HUES64 (cell line): ENCODE data around the gene LHFPL3. TPM values are rescaled to one million over a fixed set of nuclear protein-coding genes. Genes with fewer than 3 reads are reported as not detected.
"Not testable (repeated sequence)": the region's sequence is repeated elsewhere in the genome, so short reads cannot be mapped to it uniquely, and the experiment has no call there.

ENCODE experiments used
- H3K27ac ChIP-seq: 2 replicates; pipeline ENCODE4 v1.7.0; 2013; ENCODE audit warnings: low read depth, low read length, inconsistent platforms
- H3K27me3 ChIP-seq: 2 replicates; pipeline ENCODE4 v1.6.1; 2013; ENCODE audit warnings: mild to moderate bottlenecking, low read length; ENCODE audit not compliant: insufficient read depth
- H3K36me3 ChIP-seq: 2 replicates; pipeline ENCODE4 v1.6.1; 2013; ENCODE audit warnings: mild to moderate bottlenecking, low read length; ENCODE audit not compliant: insufficient read depth
- H3K4me1 ChIP-seq: 2 replicates; pipeline ENCODE4 v1.6.1; 2013; ENCODE audit warnings: mild to moderate bottlenecking, low read length, moderate library complexity; ENCODE audit not compliant: insufficient read depth
- H3K4me3 ChIP-seq: 2 replicates; pipeline ENCODE4 v1.5.1; 2013; ENCODE audit warnings: mild to moderate bottlenecking, low read length, moderate library complexity
- H3K9ac ChIP-seq: 2 replicates; pipeline ENCODE4 v1.6.1; 2013; ENCODE audit warnings: mild to moderate bottlenecking, low read depth, low read length
- H3K9me3 ChIP-seq: 2 replicates; pipeline ENCODE4 v1.6.1; 2013; ENCODE audit warnings: low read depth, low read length; ENCODE audit not compliant: insufficient read depth
- WGBS: fragments of 150-250, 120-280 bp; methylation state at CpG from one replicate; pipeline ENCODE4 v1.1.7; 2013; ENCODE audit warnings: missing lambda C conversion rate; 5-methylcytosine and 5-hydroxymethylcytosine counted together
- polyA plus RNA-seq, 2 experiments: library from polyadenylated mRNA; stranded (reverse); fragments of 50-300 nt; gene quantifications; one replicate each; pipeline ENCODE4 v1.2.3, GENCODE V29; 2013

The LHFPL3 gene
- 0.15 TPM for polyA plus RNA-seq (2013, experiment 1 of 2)
- polyA plus RNA-seq (2013, experiment 2 of 2), result 0.13 TPM

- Histone ChIP-seq H3K27ac (no peak within 1 kb of the TSS), H3K9ac (peak within 1 kb of the TSS; percentile 37; the same call in 1 of the 2 replicates), H3K4me1 (no peaks in the 10 kb centered on the region), H3K9me3 (no peaks in the 10 kb centered on the region), H3K36me3 (no peaks in the 10 kb centered on the region), H3K4me3 (peak within 1 kb of the TSS; percentile 56), H3K27me3 (peaks cover 94% of the 10 kb centered on the region)
- 1% methylated on average over 62 of the region's 62 CpGs for WGBS
Measured at GRCh38 chr7:104328296-104328969, at the start of gene LHFPL3. Gene LHFPL3, plus strand, starts transcription at chr7:104328603.

GRCh38 chr7:104281685-104282084, 46.7 kb upstream of the LHFPL3 start:
- H3K9ac ChIP-seq, H3K9me3 ChIP-seq, H3K36me3 ChIP-seq, H3K27ac ChIP-seq, H3K4me1 ChIP-seq, H3K4me3 ChIP-seq, H3K27me3 ChIP-seq: not testable (repeated sequence)
- WGBS, result 91% methylated on average over 1 of the region's 2 CpGs

DNA sequence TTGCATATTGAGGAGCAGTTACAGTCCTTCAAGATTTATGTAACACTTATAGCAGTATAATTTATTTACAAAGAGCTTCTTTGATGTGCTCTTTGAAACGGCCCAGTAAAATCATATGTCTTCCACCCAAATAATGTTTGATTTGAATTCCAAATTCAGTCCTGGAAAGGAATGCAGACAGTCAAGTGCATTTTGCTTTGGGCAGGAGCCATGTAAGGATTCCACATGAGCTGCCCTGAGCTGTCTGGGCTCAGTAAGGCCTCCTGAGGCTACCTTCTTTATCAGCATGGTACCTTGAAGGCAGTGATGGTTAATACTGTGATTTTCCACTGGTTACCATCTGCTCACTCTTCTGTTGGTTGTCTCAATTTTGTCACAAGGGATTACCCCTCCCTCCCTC, 41.6 kb upstream of the LHFPL3 start:
- H3K4me1 ChIP-seq, result no peaks in the 10 kb centered on the region
- no peaks in the 10 kb centered on the region for H3K36me3 ChIP-seq
- H3K27me3 ChIP-seq, result no peaks in the 10 kb centered on the region
- H3K4me3 ChIP-seq, result no peak overlapping the region
- H3K9ac ChIP-seq, result no peak overlapping the region
- H3K9me3 ChIP-seq, result peaks cover 5% of the 10 kb centered on the region; the same call in 1 of the 2 replicates
- H3K27ac ChIP-seq, result no peak overlapping the region
- WGBS, result 85% methylated on average over 1 of the region's 1 CpG

DNA sequence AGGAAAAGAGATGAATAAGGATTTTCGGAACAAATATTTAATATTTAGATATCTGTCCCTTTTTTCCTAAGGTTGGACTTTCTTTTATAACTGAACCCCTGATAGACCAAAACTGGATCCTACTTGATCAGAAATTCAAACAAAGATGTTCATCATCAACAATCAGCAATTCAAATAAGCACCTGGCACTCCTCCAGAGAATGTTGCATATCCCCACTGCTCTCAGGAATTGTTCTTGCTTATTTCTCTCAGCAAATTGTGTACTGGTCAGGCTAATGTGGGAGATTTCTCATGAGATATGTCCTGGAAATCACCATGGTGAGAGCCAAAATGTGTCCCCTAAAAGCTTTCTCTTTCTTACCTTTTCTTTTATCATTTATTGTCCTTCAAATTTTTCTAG, 40.3 kb upstream of the LHFPL3 start:
- Histone ChIP-seq H3K9ac (no peak overlapping the region), H3K27ac (no peak overlapping the region)

GRCh38 chr7:104294291-104294690, 34.1 kb upstream of the LHFPL3 start:
- H3K4me3 ChIP-seq, result no peak overlapping the region
- 70% methylated on average over 3 of the region's 3 CpGs for WGBS
- no peaks in the 10 kb centered on the region for H3K4me1 ChIP-seq
- H3K27me3 ChIP-seq, result peaks cover 5% of the 10 kb centered on the region; the same call in 1 of the 2 replicates
- no peak overlapping the region for H3K9ac ChIP-seq
- no peaks in the 10 kb centered on the region for H3K36me3 ChIP-seq
- no peaks in the 10 kb centered on the region for H3K9me3 ChIP-seq
- H3K27ac ChIP-seq, result no peak overlapping the region

More for the DNA sequence above, 40.3 kb upstream of the LHFPL3 start:
- Histone ChIP-seq H3K27me3 (peaks cover 5% of the 10 kb centered on the region; the same call in 1 of the 2 replicates), H3K36me3 (no peaks in the 10 kb centered on the region), H3K4me1 (no peaks in the 10 kb centered on the region), H3K9me3 (peaks cover under 1% of the 10 kb centered on the region; the same call in 1 of the 2 replicates), H3K4me3 (no peak overlapping the region)
- WGBS, result no CpG with 5 or more reads among the region's 1 CpG

DNA sequence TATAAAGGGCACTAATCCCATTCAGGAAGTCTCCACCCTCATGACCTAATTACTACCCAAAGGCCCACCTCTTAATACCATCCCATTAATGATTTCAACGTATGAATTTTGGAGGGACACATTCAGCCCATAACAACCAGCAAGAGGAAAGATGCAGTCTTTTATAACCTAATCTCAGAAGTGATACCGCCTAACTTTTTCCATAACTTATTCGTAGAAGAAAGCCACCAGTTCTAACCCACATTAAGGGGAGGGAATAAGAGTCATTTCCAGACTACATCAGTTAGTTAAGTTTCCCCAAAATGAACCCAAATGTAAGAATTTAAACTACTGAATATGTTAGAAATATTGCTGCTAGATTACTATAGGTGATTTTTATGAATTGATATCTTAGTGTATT, 32.1 kb upstream of the LHFPL3 start:
- 95% methylated on average over 2 of the region's 3 CpGs for WGBS
- H3K9me3 ChIP-seq, result no peaks in the 10 kb centered on the region
- H3K36me3 ChIP-seq, result no peaks in the 10 kb centered on the region
- H3K27ac ChIP-seq, result no peak overlapping the region
- no peaks in the 10 kb centered on the region for H3K4me1 ChIP-seq
- peaks cover 5% of the 10 kb centered on the region; the same call in 1 of the 2 replicates for H3K27me3 ChIP-seq
- H3K9ac ChIP-seq, result no peak overlapping the region
- H3K4me3 ChIP-seq, result no peak overlapping the region

GRCh38 chr7:104296900-104297299, 31.5 kb upstream of the LHFPL3 start:
- Histone ChIP-seq H3K4me1 (no peaks in the 10 kb centered on the region), H3K9me3 (no peaks in the 10 kb centered on the region), H3K9ac (no peak overlapping the region), H3K27me3 (peaks cover 5% of the 10 kb centered on the region; the same call in 1 of the 2 replicates), H3K36me3 (no peaks in the 10 kb centered on the region), H3K27ac (no peak overlapping the region), H3K4me3 (no peak overlapping the region)
- 89% methylated on average over 3 of the region's 4 CpGs for WGBS

GRCh38 chr7:104299323-104299722, 29.1 kb upstream of the LHFPL3 start:
- Histone ChIP-seq H3K4me1 (no peaks in the 10 kb centered on the region), H3K27me3 (no peaks in the 10 kb centered on the region; the same call in 1 of the 2 replicates), H3K36me3 (no peaks in the 10 kb centered on the region), H3K9ac (no peak overlapping the region), H3K4me3 (no peak overlapping the region), H3K9me3 (no peaks in the 10 kb centered on the region), H3K27ac (no peak overlapping the region)
- 68% methylated on average over 3 of the region's 3 CpGs for WGBS

- no peaks in the 10 kb centered on the region for H3K9me3 ChIP-seq
- no peaks in the 10 kb centered on the region; the same call in 1 of the 2 replicates for H3K27me3 ChIP-seq
- WGBS, result 64% methylated on average over 4 of the region's 4 CpGs
- H3K4me3 ChIP-seq, result no peak overlapping the region
- H3K4me1 ChIP-seq, result no peaks in the 10 kb centered on the region
- H3K9ac ChIP-seq, result no peak overlapping the region
- H3K27ac ChIP-seq, result no peak overlapping the region
- no peaks in the 10 kb centered on the region for H3K36me3 ChIP-seq
Measured at GRCh38 chr7:104299777-104300176, 28.6 kb upstream of the LHFPL3 start.

DNA sequence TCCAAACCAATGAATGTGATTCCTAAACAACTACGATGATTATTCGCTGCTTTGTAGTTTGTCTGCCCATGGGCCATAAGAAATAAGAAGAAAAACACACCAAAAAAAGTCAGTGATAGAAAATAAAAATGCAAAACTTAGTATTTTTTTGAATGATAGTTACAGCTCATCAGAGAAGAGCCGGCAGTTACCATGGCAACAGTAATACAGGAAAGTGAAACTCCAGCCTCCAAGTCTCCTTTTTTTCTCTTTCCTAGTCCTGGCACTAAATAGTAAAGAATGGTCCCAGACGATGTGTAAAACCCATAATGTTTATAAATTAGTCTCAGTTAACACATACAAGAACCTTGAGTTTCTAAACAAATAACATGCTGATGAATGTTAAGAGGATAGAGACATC, 21.6 kb upstream of the LHFPL3 start:
- no peaks in the 10 kb centered on the region for H3K4me1 ChIP-seq
- H3K9me3 ChIP-seq, result no peaks in the 10 kb centered on the region
- WGBS, result 89% methylated on average over 3 of the region's 4 CpGs
- H3K36me3 ChIP-seq, result no peaks in the 10 kb centered on the region
- no peaks in the 10 kb centered on the region for H3K27me3 ChIP-seq
- no peak overlapping the region for H3K27ac ChIP-seq
- H3K9ac ChIP-seq, result no peak overlapping the region
- H3K4me3 ChIP-seq, result no peak overlapping the region

DNA sequence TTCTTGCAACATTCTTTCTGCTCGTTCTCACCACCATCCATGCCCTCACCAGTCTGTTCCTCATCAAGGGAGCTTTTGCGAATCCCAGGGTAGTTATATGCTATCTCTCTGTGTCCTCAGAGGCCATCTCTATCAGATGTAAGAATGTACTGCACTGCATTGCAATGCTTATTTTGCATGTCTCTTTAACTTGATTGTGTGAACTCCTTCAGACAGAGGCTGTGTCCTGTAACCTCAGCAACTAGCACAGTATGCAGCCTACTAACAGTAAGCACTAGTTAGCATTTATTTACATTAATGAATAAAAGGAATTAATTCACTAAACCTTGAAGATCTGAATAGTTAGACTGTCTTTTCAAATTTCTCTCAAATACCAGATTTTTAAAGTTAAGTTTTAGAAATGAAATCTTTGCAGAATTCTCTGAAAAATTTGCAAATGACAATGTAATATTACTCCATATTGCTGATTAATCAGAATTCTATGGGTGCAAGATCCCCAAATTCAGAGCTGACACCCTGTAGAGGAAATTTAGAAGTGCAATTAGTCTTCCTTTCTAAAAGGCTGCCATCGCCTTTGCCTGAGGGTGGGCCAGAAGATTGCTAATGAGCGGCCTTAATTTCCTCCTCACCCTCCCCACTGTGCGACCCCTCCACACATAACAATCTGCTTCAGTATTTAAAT, 10.3 kb upstream of the LHFPL3 start:
- H3K27ac ChIP-seq, result no peak overlapping the region
- 0 out of 2 replicates have a peak, but pooled peaks cover 17% of the 10 kb centered on the region for H3K9me3 ChIP-seq
- no peak overlapping the region for H3K9ac ChIP-seq
- 0 out of 2 replicates have a peak, but pooled peaks cover 4% of the 10 kb centered on the region for H3K4me1 ChIP-seq
- no peaks in the 10 kb centered on the region for H3K27me3 ChIP-seq
- H3K36me3 ChIP-seq, result no peaks in the 10 kb centered on the region
- WGBS, result 60% methylated on average over 5 of the region's 5 CpGs
- no peak overlapping the region for H3K4me3 ChIP-seq
